Spinal cord (tissue), 10 donors: ENCODE measurements around the gene RAD51AP2. TPM values are rescaled to one million over a fixed set of nuclear protein-coding genes. Genes with fewer than 3 reads are reported as not detected.

ENCODE experiments used
- DNase-seq, 6 donors: peaks; one replicate each; pipeline versions ENCODE4 v3.0.0 to v3.0.0-alpha.2; 2013 to 2015; ENCODE audit warnings: low spot score in 6 of 6, low read depth in 4 of 6
- H3K27ac ChIP-seq: one replicate; pipeline ENCODE4 v1.5.1; 2013; ENCODE audit warnings: low read depth, low read length, control low read depth
- H3K27me3 ChIP-seq: one replicate; pipeline ENCODE4 v1.6.1; 2013; ENCODE audit warnings: low read length; ENCODE audit not compliant: control insufficient read depth, insufficient read depth
- H3K36me3 ChIP-seq: one replicate; pipeline ENCODE4 v1.6.1; 2013; ENCODE audit warnings: low read length; ENCODE audit not compliant: control insufficient read depth, insufficient read depth
- H3K4me1 ChIP-seq: one replicate; pipeline ENCODE4 v1.6.1; 2013; ENCODE audit warnings: low read length; ENCODE audit not compliant: control insufficient read depth, insufficient read depth
- H3K4me3 ChIP-seq: one replicate; pipeline ENCODE4 v1.5.1; 2013; ENCODE audit warnings: low read depth, low read length, control low read depth
- H3K9me3 ChIP-seq: one replicate; pipeline ENCODE4 v1.6.1; 2013; ENCODE audit warnings: low read length; ENCODE audit not compliant: control insufficient read depth, insufficient read depth
- WGBS: methylation state at CpG from one replicate; pipeline ENCODE4 v1.1.5; 2013; ENCODE audit warnings: missing lambda C conversion rate; ENCODE audit not compliant: insufficient coverage; 5-methylcytosine and 5-hydroxymethylcytosine counted together
- polyA plus RNA-seq, 2 donors: library from polyadenylated mRNA; unstranded; fragments of 120-200 nt; gene quantifications; one replicate each; pipeline ENCODE4 v1.2.1, GENCODE V29; 2013; ENCODE audit not compliant: insufficient read length in 2 of 2
- total RNA-seq, 2 donors: library from RNA; depleted of rRNA in 1 of 2; stranded (reverse); fragments of 120-200 nt in 1 of 2; fragments of >200 nt in 1 of 2; gene quantifications; one replicate each; pipeline versions ENCODE4 v1.2.3 to v1.2.4, GENCODE V29; 2013 to 2014
- donor health status: healthy.

Gene RAD51AP2
- total and polyA plus RNA-seq, 4 donors: 0.22 to 1.1 (median 0.72) TPM

DNA sequence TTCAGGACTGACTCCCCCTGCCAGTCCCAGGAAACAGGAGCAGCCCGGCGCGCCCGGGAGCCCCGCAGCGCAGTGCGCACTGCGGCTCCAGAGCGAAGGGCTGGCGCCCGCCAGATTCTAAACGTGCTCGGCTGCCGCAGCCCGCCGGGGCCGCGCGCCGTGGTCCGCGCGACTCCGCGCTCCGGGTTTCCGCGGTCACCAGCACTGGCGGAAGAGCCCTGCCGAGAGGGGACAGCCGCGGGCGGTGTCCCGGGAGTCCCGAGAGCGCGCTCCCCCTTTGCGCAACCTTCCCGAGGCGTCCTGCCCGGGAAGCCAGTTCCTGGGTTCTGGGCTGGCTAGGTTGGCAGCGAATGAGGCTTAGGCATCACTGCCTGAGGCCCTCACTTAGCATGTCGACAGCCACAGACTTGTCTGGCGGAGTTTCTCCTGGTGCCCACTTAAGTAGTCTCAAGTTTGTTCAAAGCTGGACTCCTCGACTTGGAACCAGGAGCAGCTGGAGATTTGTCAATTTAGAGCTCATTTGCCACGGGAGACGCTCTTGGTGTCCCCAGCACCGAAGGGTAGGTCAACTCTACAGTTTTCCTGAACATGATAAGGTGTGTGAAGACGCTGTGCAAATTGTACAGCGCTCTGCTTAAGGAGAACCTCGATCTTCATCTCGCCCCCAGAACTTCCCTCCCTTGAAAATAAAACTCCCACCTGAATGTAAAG, 20.8 kb upstream of the RAD51AP2 start:
- H3K27ac ChIP-seq: peak overlapping the region; percentile 83
- H3K4me3 ChIP-seq: peak overlapping the region; percentile 65
- 0% methylated on average over 47 of the region's 52 CpGs for WGBS
- H3K36me3 ChIP-seq: no peaks in the 10 kb centered on the region
- H3K4me1 ChIP-seq: peaks cover 23% of the 10 kb centered on the region
- H3K9me3 ChIP-seq: no peaks in the 10 kb centered on the region
- H3K27me3 ChIP-seq: peaks cover 12% of the 10 kb centered on the region
- DNase-seq: peak in 5 of 6 donors; percentile 63 to 92 (median 67)

DNA sequence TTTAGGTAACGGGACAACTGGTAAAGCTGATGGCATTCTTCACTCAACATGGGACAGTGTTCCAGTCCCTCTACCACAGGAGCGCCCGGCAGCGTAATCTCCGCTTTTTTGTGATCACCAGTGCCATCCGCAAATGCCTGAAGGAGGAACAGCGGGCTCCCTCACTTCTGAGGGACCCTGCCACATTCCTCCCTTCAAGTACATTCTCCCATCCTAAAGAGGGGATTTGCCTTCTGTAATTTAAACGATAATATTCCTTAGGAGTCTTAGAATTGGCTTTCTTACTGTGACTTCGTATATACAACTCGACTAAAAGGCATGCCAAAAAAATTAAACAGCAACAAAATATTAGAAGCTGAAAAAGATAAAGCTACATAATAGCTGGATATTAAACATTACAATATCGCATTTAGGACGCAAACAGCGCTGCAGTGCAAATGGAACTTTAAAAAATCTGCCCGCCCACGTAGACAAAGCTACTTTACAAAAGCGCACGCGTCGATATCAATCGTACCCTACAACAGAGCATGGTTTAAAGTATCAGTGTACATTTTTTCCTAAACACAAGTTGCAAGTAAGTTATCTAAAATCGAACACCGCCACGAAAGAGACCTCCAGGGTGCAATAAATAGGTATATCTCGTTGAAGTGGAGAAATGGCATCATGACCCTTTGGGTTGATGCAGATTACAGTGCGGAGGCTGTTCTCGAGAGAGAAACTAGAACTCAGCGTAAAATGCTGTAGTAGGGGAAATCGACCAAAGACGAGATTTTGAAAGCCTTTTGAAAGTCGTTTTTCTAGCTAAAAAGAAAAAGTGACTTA, 20.0 kb upstream of the RAD51AP2 start:
- no peaks in the 10 kb centered on the region for H3K9me3 ChIP-seq
- H3K4me3 ChIP-seq: peak overlapping the region; percentile 65
- 3% methylated on average over 19 of the region's 30 CpGs for WGBS
- H3K36me3 ChIP-seq: no peaks in the 10 kb centered on the region
- DNase-seq: peak in 2 of 6 donors; percentile 72 to 81
- H3K4me1 ChIP-seq: peaks cover 23% of the 10 kb centered on the region
- H3K27ac ChIP-seq: peak overlapping the region; percentile 75
- peaks cover 12% of the 10 kb centered on the region for H3K27me3 ChIP-seq

DNA sequence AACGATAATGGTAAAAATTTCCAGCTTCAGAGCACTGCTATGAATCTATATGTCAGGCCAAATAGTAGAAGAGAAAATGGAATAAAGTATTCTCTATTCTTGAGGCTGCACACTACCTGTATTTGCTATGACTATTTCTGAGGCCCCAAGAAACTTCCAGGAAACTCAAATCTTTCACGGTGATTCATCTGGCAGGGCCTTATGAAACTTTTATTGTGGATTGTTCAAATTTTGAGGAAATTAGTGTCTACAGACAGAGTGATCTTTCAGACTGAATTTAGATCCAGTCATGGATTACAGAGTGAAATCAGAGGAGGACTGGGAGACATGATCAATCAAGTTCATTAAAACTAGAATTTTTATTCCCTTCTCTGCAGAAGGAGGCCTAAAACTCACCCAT, 18.2 kb upstream of the RAD51AP2 start:
- no peak overlapping the region for H3K4me3 ChIP-seq
- no peaks in the 10 kb centered on the region for H3K9me3 ChIP-seq
- DNase-seq: no peak
- H3K27me3 ChIP-seq: peaks cover 7% of the 10 kb centered on the region
- peaks cover 19% of the 10 kb centered on the region for H3K4me1 ChIP-seq
- WGBS: no CpG with 5 or more reads among the region's 2 CpGs
- H3K27ac ChIP-seq: no peak overlapping the region
- H3K36me3 ChIP-seq: no peaks in the 10 kb centered on the region

DNA sequence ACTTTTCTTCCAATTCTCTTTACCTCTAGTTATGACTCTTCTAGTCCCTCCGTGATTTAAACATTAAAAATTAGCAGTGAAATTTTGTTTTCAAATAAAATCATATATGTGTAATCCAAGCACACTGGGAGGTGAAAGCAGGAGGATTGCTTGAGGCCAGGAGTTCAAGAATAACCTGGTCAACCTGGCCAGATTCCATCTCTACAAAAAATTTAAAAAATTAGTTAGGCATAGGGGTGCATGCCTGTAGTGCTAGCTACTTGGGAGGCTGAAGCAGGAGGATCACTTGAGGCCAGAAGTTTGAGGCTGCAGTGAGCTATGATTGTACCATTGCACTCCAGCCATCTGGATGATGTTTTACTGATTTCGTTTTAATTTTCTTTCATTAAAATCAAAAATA, 15.3 kb upstream of the RAD51AP2 start:
- WGBS: no CpG with 5 or more reads among the region's 2 CpGs
- H3K36me3 ChIP-seq: no peaks in the 10 kb centered on the region
- DNase-seq: no peak
- H3K4me3 ChIP-seq: no peak overlapping the region
- H3K9me3 ChIP-seq: no peaks in the 10 kb centered on the region
- peaks cover 7% of the 10 kb centered on the region for H3K27me3 ChIP-seq
- peaks cover 4% of the 10 kb centered on the region for H3K4me1 ChIP-seq
- no peak overlapping the region for H3K27ac ChIP-seq

DNA sequence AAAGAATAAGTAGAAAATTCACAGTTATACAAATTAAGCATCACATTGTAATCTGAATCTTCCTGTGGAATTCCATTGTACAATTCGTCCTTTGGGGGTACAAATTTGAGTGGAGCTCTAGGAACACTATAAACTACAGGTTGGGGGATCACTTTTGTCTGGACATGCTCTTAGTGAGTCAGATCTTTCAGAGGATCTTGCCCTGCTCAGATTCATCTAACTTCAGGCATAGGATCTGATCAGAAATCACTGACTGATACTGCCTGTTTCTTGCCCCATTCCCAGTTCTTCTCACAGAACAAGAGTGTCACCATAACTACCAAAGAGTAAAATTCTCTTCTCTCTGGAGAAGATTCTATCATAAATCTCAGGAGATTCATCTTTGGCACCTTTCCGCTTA, 11.5 kb upstream of the RAD51AP2 start:
- no peaks in the 10 kb centered on the region for H3K27me3 ChIP-seq
- no peak for DNase-seq
- no peaks in the 10 kb centered on the region for H3K4me1 ChIP-seq
- no peak overlapping the region for H3K4me3 ChIP-seq
- no peaks in the 10 kb centered on the region for H3K36me3 ChIP-seq
- WGBS: no CpG with 5 or more reads among the region's 2 CpGs
- H3K27ac ChIP-seq: no peak overlapping the region
- H3K9me3 ChIP-seq: no peaks in the 10 kb centered on the region

DNA sequence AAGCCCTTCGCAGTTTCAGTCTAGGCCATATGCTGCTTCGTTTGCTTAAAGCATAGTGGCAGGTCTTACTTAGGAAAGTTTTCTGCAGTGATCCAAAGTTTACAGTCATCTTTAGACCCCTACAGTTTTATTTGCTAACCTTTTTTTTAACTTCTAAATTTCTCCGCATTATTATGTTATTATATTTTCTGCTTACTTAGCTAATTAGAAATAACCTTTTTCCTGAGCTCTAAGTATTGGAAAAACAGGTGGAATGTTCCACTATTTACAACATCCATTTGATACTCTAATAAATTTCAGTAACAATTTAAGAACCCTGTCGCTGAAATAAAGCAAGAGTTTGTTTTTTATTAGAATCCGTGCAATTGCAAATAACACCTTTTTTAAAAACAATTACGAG, 4.1 kb upstream of the RAD51AP2 start:
- Histone ChIP-seq H3K27ac (no peak overlapping the region), H3K27me3 (no peaks in the 10 kb centered on the region), H3K4me1 (no peaks in the 10 kb centered on the region), H3K9me3 (no peaks in the 10 kb centered on the region), H3K4me3 (no peak overlapping the region), H3K36me3 (no peaks in the 10 kb centered on the region)
- WGBS: no CpG with 5 or more reads among the region's 6 CpGs
- no peak for DNase-seq

DNA sequence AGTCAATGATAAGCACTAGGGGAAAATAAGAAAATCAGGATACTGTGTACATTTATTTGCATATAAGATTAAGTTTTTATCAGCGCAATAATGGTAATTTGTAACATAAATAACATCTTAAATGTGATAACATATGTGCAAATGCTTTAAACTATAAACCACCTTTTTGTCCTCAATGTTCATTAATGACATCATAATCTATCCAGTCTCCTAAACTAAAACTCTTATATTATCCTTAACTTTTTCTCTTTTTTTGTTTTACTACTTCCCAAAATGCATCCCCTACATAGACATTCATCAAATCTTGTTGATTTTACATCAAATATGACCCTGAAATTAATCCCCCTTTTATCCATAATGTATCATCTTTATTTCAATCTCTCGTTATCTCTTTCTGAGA, 3.4 kb upstream of the RAD51AP2 start:
- H3K27me3 ChIP-seq: no peaks in the 10 kb centered on the region
- no peak for DNase-seq
- no peaks in the 10 kb centered on the region for H3K36me3 ChIP-seq
- no CpG with 5 or more reads among the region's 2 CpGs for WGBS
- no peak overlapping the region for H3K4me3 ChIP-seq
- no peaks in the 10 kb centered on the region for H3K9me3 ChIP-seq
- H3K27ac ChIP-seq: no peak overlapping the region
- no peaks in the 10 kb centered on the region for H3K4me1 ChIP-seq

DNA sequence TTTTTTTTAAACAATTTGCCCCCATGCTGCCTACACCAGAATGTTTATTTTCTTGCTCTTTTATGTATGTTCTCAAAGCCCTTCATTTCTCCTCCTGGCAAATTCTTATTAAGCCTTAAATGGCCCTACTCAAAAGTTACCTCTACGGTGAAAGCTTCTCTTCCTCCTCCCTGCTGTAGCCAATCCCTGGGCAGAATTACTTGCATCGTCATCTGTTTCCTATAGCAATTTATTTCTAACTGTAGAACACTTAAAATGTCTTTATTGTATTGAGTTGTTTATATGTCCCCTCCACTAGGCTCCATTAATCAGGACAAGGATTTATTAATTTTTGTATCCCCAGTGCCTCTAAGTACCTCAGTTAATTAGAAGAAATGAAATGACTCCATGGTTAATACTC, 2.5 kb upstream of the RAD51AP2 start:
- peak in 1 of 6 donors; percentile 18 for DNase-seq
- no peak overlapping the region for H3K27ac ChIP-seq
- H3K27me3 ChIP-seq: no peaks in the 10 kb centered on the region
- no peaks in the 10 kb centered on the region for H3K4me1 ChIP-seq
- H3K9me3 ChIP-seq: no peaks in the 10 kb centered on the region
- no peaks in the 10 kb centered on the region for H3K36me3 ChIP-seq
- no peak overlapping the region for H3K4me3 ChIP-seq
- WGBS: no CpG with 5 or more reads among the region's 2 CpGs

DNA sequence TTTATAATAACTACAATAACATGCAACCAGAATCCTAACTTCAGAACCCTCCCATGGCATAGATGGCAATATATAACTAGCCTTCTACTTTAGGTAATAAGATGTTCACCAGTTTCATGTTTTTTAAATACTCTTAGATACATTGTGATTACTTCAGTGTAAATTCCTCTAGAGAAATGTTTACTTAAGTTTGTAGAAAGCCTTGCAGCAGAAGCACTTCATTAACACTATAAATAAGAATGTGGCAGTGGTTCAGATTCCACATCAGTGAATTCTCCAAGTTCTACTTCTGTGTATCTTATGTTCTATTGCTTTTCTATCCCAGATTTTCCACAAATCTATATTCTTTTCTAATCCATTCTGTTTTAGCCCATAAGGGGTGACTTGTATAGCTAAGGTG, 1.2 kb upstream of the RAD51AP2 start:
- H3K4me3 ChIP-seq: no peak overlapping the region
- H3K27me3 ChIP-seq: no peaks in the 10 kb centered on the region
- H3K36me3 ChIP-seq: no peaks in the 10 kb centered on the region
- no peak for DNase-seq
- no peaks in the 10 kb centered on the region for H3K9me3 ChIP-seq
- no peak overlapping the region for H3K27ac ChIP-seq
- no peaks in the 10 kb centered on the region for H3K4me1 ChIP-seq
